OCI-LY3 (cell line): ENCODE measurements around the gene CTTN.
A peak's percentile ranks its signal among the peaks of the same experiment; 100 is the strongest.

Experiments used
- H2AFZ ChIP-seq: fragments of 200-600, 300-600 bp; shearing (Covaris generic); 2 replicates; pipeline ENCODE4 v1.6.0; 2014; ENCODE audit warnings: antibody characterized with exemption, low read depth, low read length
- H3K27ac ChIP-seq: fragments of 200-600, 300-600 bp; sonication (generic); 2 replicates; pipeline ENCODE4 v1.5.1; 2014; ENCODE audit warnings: mild to moderate bottlenecking, low read length, moderate library complexity, mixed read lengths
- H3K27me3 ChIP-seq: fragments of 200-600, 300-600 bp; sonication (generic); 2 replicates; pipeline ENCODE4 v1.6.1; 2014; ENCODE audit warnings: low read depth, low read length, mixed read lengths
- H3K36me3 ChIP-seq: fragments of 200-600, 300-600 bp; sonication (generic); replicated peaks from 2 replicates; pipeline ENCODE3; 2014; ENCODE audit warnings: low read depth, low read length, mixed read lengths
- H3K4me1 ChIP-seq: fragments of 300-600, 200-600 bp; sonication (generic); 2 replicates; pipeline ENCODE4 v1.6.1; 2014; ENCODE audit warnings: low read length, mixed read lengths
- H3K4me2 ChIP-seq: fragments of 200-600, 300-600 bp; sonication (generic); 2 replicates; pipeline ENCODE4 v1.6.1; 2014; ENCODE audit warnings: low read length, mixed read lengths
- H3K4me3 ChIP-seq: fragments of 300-600, 200-600 bp; sonication (generic); 2 replicates; pipeline ENCODE4 v1.5.1; 2014; ENCODE audit warnings: antibody characterized with exemption, mild to moderate bottlenecking, low read length, moderate library complexity
- H3K79me2 ChIP-seq: fragments of 300-600, 200-600 bp; shearing (Covaris generic); 2 replicates; pipeline ENCODE4 v1.6.1; 2014; ENCODE audit warnings: mild to moderate bottlenecking, low read length, mixed read lengths
- H3K9ac ChIP-seq: fragments of 300-600, 200-600 bp; shearing (Covaris generic); 2 replicates; pipeline ENCODE4 v1.6.0; 2014; ENCODE audit warnings: mild to moderate bottlenecking, low read length, moderate library complexity
- H3K9me3 ChIP-seq: fragments of 200-600, 300-600 bp; shearing (Covaris generic); 2 replicates; pipeline ENCODE4 v1.6.1; 2014; ENCODE audit warnings: low read length, mixed read lengths; ENCODE audit not compliant: insufficient read depth
- H4K20me1 ChIP-seq: fragments of 200-600, 300-600 bp; sonication (generic); 2 replicates; pipeline ENCODE4 v1.6.1; 2016; ENCODE audit warnings: low read length, mixed read lengths; ENCODE audit not compliant: insufficient read depth
- EZH2phosphoT487 ChIP-seq: fragments of 200-600 bp; shearing (Covaris generic); IDR thresholded peaks from 2 replicates; pipeline ENCODE4 v1.6.1; 2018; ENCODE audit warnings: antibody characterized with exemption, mixed run types, low read depth
- TF ChIP-seq, protein P1 (sequence below): fragments of 200-600, 300-600 bp; sonication (generic); IDR thresholded peaks from 2 replicates; pipeline ENCODE4 v1.5.1; 2014; ENCODE audit warnings: antibody characterized with exemption, low read length, low read depth

Gene CTTN

DNA sequence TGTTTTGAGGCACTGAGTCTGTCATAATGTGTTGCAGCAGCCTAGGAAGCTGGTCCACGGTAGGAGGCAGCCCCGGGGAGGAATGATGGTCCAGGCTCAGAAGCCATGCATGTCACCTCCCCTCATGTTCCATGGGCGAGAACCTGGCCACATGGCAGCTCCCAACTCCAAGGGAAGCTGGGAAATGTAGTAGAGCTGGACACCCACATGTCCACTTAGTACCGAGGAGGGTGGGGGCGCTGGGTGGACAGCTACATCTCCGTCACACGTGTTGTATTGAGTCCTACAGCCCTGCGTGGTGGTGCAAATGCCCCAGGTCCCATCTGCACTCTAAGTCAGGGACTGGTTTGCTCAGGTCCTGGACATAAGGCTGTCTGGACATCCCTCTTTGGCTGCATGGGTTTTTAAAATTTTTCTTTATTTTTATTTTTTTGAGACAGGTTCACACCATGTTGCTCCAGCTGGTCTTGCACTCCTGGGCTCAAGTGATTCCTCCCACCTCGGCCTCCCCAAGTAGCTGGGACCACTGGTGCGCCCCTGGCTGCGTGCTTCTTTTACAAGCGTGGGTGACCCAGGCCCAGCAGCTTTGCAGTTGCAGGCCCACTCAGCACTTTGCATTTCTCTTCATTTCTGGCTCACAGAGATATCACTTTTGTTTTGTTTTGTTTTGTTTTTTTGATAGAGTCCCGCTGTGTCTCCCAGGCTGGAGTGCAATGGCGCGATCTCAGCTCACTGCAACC is 3.9 kb upstream of the CTTN start:
- peaks cover 13% of the 10 kb centered on the region for H4K20me1 ChIP-seq
- H3K27me3 ChIP-seq: peaks cover 4% of the 10 kb centered on the region; the same call in 1 of the 2 replicates
- no peak overlapping the region for H3K27ac ChIP-seq
- no peak overlapping the region for H3K9ac ChIP-seq
- H3K4me1 ChIP-seq: peaks cover 10% of the 10 kb centered on the region
- TF ChIP-seq EZH2phosphoT487: no peak
- TF ChIP-seq, protein P1, sequence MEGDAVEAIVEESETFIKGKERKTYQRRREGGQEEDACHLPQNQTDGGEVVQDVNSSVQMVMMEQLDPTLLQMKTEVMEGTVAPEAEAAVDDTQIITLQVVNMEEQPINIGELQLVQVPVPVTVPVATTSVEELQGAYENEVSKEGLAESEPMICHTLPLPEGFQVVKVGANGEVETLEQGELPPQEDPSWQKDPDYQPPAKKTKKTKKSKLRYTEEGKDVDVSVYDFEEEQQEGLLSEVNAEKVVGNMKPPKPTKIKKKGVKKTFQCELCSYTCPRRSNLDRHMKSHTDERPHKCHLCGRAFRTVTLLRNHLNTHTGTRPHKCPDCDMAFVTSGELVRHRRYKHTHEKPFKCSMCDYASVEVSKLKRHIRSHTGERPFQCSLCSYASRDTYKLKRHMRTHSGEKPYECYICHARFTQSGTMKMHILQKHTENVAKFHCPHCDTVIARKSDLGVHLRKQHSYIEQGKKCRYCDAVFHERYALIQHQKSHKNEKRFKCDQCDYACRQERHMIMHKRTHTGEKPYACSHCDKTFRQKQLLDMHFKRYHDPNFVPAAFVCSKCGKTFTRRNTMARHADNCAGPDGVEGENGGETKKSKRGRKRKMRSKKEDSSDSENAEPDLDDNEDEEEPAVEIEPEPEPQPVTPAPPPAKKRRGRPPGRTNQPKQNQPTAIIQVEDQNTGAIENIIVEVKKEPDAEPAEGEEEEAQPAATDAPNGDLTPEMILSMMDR: no peak
- no peak overlapping the region for H3K4me2 ChIP-seq
- H3K4me3 ChIP-seq: no peak overlapping the region
- H2AFZ ChIP-seq: no peak overlapping the region
- no peaks in the 10 kb centered on the region for H3K9me3 ChIP-seq
- H3K36me3 ChIP-seq: peaks cover 12% of the 10 kb centered on the region
- peaks cover 10% of the 10 kb centered on the region for H3K79me2 ChIP-seq

DNA sequence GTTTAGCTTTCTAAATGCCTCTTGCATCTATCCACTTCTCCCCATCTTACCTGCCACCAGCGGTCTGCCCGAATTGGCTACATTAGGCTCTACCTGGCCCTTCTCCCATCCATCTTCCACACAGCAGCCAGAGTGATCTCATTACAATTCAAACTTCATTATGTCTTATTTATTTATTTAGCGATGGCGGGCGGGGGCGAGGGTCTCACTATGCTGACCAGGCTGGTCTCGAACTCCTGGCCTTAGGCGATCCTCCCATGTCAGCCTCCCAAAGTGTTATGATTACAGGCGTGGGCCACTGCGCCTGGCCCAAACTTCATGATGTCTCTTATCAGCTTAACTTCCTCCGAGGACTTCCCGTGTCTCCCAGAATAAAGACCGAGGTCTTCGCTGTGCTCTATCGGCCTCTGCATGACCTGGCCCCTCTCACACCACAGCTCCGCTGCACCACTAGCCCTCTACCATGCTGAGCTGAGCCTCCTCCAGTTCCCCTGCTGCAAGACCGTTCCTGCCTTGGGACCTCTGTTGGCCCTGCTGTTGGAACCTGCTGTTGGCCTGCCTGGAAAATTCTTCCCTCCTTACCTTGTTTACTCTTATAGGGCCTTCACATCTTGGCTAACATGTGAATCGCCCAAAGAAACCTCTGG is 870 bp upstream of the CTTN start:
- H3K79me2 ChIP-seq: peaks cover 25% of the 10 kb centered on the region
- H3K9me3 ChIP-seq: no peaks in the 10 kb centered on the region
- TF ChIP-seq EZH2phosphoT487: no peak
- TF ChIP-seq, protein P1: no peak
- peak overlapping the region; percentile 87 for H3K4me3 ChIP-seq
- H3K9ac ChIP-seq: peak overlapping the region; percentile 77
- H3K27me3 ChIP-seq: peaks cover 9% of the 10 kb centered on the region; the same call in 1 of the 2 replicates
- H3K4me1 ChIP-seq: peaks cover 13% of the 10 kb centered on the region
- peak overlapping the region; percentile 92 for H3K4me2 ChIP-seq
- H3K27ac ChIP-seq: peak overlapping the region; percentile 24
- H4K20me1 ChIP-seq: peaks cover 24% of the 10 kb centered on the region
- H3K36me3 ChIP-seq: peaks cover 26% of the 10 kb centered on the region
- H2AFZ ChIP-seq: peak overlapping the region; percentile 75

DNA sequence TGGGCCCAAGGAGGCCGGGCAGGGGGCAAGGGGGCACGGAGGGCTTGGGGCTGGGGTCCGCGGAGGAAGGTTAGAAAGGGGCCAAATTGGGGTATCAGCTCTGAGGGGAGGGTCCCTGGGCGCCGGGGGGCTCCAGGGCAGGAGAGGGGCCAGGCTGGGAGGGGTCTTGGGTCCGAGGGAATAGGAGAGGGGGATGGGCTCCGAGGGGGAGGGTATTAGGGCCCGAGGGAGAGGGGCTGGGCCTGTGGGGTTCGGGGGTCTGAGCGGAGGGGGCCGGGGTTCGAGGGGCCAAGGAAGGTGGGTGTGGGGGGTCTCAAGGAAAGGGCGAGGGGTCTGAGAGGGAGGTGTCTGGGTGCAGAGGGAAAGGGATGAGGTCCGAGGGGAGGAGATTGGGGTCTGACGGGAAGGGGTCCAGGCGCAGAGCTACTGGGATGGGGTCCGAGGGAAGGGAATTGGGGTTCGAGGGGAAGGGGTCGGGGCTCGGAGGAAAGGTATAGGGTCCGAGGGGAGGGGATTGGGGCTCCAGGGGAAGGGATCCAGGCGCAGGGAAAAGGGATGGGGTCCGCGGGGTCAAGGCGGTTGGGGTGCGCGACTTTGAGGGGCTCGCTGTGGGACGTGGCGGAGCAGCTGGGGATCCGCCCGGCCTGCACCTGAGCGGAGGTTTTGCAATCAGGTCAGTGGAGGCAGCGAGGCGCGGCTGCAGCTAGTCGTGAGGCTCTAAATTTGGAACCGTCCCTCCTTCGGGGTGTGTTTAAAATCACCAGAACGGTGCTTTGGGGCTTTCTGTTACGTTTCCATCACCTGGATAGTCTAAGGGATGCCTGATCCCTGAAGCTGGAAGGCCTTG is 728 bp downstream of the CTTN start:
- H2AFZ ChIP-seq: no peak overlapping the region
- peaks cover 13% of the 10 kb centered on the region for H3K4me1 ChIP-seq
- H4K20me1 ChIP-seq: peaks cover 34% of the 10 kb centered on the region
- H3K9me3 ChIP-seq: no peaks in the 10 kb centered on the region
- H3K4me2 ChIP-seq: peak overlapping the region; percentile 92
- 0 out of 2 replicates have a peak overlapping the region, but pooled peaks have one; percentile 24 for H3K27ac ChIP-seq
- peak overlapping the region; percentile 77 for H3K9ac ChIP-seq
- peaks cover 32% of the 10 kb centered on the region for H3K79me2 ChIP-seq
- peak overlapping the region; percentile 87 for H3K4me3 ChIP-seq
- no peak for TF ChIP-seq EZH2phosphoT487
- TF ChIP-seq, protein P1: no peak
- peaks cover 9% of the 10 kb centered on the region; the same call in 1 of the 2 replicates for H3K27me3 ChIP-seq
- H3K36me3 ChIP-seq: peaks cover 19% of the 10 kb centered on the region

DNA sequence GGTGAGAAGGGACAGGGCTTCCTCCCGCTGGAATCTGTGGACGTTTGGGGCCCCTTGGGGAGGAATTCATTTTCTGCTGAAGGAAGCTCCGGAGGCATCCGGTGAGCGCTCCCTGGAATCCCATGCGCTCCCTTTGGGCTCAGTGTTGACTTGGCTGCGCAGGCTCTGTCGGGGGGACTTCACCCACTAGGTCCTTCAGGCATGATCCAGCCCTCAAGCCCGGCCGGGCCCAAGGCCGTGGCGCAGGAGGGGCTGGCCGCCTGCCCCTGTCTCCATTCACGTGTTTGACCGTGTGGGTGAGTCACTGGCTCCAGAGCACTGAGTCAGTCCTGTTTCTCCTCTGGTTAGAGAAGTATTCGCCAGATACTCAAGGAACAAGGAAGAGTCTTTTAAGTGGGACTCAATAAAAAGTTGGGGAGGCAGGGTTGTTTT is 1.4 kb downstream of the CTTN start:
- H3K9ac ChIP-seq: no peak overlapping the region
- H3K9me3 ChIP-seq: no peaks in the 10 kb centered on the region
- H3K4me2 ChIP-seq: peak overlapping the region; percentile 92
- peaks cover 17% of the 10 kb centered on the region for H3K36me3 ChIP-seq
- no peak overlapping the region for H2AFZ ChIP-seq
- H3K4me1 ChIP-seq: peaks cover 13% of the 10 kb centered on the region
- H3K4me3 ChIP-seq: peak overlapping the region; percentile 87; the same call in 1 of the 2 replicates
- TF ChIP-seq EZH2phosphoT487: no peak
- TF ChIP-seq, protein P1: no peak
- peaks cover 9% of the 10 kb centered on the region; the same call in 1 of the 2 replicates for H3K27me3 ChIP-seq
- H3K79me2 ChIP-seq: peaks cover 34% of the 10 kb centered on the region
- H3K27ac ChIP-seq: no peak overlapping the region
- H4K20me1 ChIP-seq: peaks cover 36% of the 10 kb centered on the region
